Fibroblast of lung (primary cell): ENCODE measurements around the gene CPT1A. TPM values are rescaled to one million over a fixed set of nuclear protein-coding genes. Genes with fewer than 3 reads are reported as not detected.

Source experiments
- DNase-seq, 2 donors: peaks; one replicate each; pipeline versions ENCODE4 v3.0.0 to v3.0.0-alpha.2; 2010; ENCODE audit warnings: low read depth in 2 of 2
- H2AFZ ChIP-seq: 2 replicates; pipeline ENCODE4 v1.5.1; 2012; ENCODE audit warnings: low read length, control low read depth, inconsistent platforms
- H3K27ac ChIP-seq: 2 replicates; pipeline ENCODE4 v1.5.1; 2011; ENCODE audit warnings: low read length, control low read depth; ENCODE audit not compliant: insufficient read depth
- H3K27me3 ChIP-seq: 2 replicates; pipeline ENCODE4 v1.5.1; 2011; ENCODE audit warnings: mild to moderate bottlenecking, low read length; ENCODE audit not compliant: control insufficient read depth, insufficient read depth
- H3K36me3 ChIP-seq: 2 replicates; pipeline ENCODE4 v1.5.1; 2011; ENCODE audit warnings: low read length; ENCODE audit not compliant: control insufficient read depth, insufficient read depth
- H3K4me1 ChIP-seq: 2 replicates; pipeline ENCODE4 v1.5.1; 2011; ENCODE audit warnings: low read length; ENCODE audit not compliant: control insufficient read depth, insufficient read depth; ENCODE audit errors: extremely low read depth
- H3K4me2 ChIP-seq: 2 replicates; pipeline ENCODE4 v1.5.1; 2011; ENCODE audit warnings: low read length, control low read depth; ENCODE audit not compliant: insufficient read depth; ENCODE audit errors: extremely low read depth
- H3K4me3 ChIP-seq, 4 experiments: fragments of 200-600 bp in 1 of 4; sonication (generic) in 1 of 4; replicated peaks in 1 of 4; 2 replicates each; pipeline ENCODE4 v1.5.1; 2011 to 2016; ENCODE audit warnings: low read length in 4 of 4, low read depth in 3 of 4, mild to moderate bottlenecking in 3 of 4, control low read depth in 2 of 4, inconsistent platforms in 1 of 4, mixed read lengths in 1 of 4; ENCODE audit not compliant: insufficient read depth in 1 of 4; ENCODE audit errors: control extremely low read depth in 1 of 4
- H3K79me2 ChIP-seq: 2 replicates; pipeline ENCODE4 v1.5.1; 2012; ENCODE audit warnings: mild to moderate bottlenecking, low read length, inconsistent platforms; ENCODE audit not compliant: control insufficient read depth, insufficient read depth
- H3K9ac ChIP-seq: 2 replicates; pipeline ENCODE4 v1.5.1; 2011; ENCODE audit warnings: mild to moderate bottlenecking, low read length, control low read depth; ENCODE audit not compliant: insufficient read depth
- H3K9me3 ChIP-seq: 2 replicates; pipeline ENCODE4 v1.5.1; 2012; ENCODE audit warnings: low read depth, low read length; ENCODE audit not compliant: control insufficient read depth, insufficient read depth
- H4K20me1 ChIP-seq: 2 replicates; pipeline ENCODE4 v1.5.1; 2011; ENCODE audit warnings: low read length; ENCODE audit not compliant: control insufficient read depth, insufficient read depth; ENCODE audit errors: extremely low read depth
- CTCF ChIP-seq, 2 donors: IDR thresholded peaks in 1 of 2; conservative IDR thresholded peaks in 1 of 2; 1 replicate in 1 of 2; 2 replicates in 1 of 2; pipeline ENCODE4 v1.5.1; 2011 to 2012; ENCODE audit warnings: low read length in 2 of 2, control low read depth in 1 of 2, inconsistent platforms in 1 of 2, low read depth in 1 of 2, mild to moderate bottlenecking in 1 of 2
- EZH2 ChIP-seq: IDR thresholded peaks from 2 replicates; pipeline ENCODE4 v1.5.1; 2012; ENCODE audit warnings: low read length, control low read depth, mild to moderate bottlenecking; ENCODE audit errors: missing control alignments
- polyA plus RNA-seq, 2 donors: library from polyadenylated mRNA; depleted of rRNA in 1 of 2; stranded (reverse) in 1 of 2; unstranded in 1 of 2; fragments of >200 nt; gene quantifications; 2 replicates each; pipeline ENCODE4 v1.2.1, GENCODE V29; 2011 to 2012; ENCODE audit warnings: missing spikeins in 1 of 2
- total RNA-seq: library from RNA; depleted of rRNA; stranded (reverse); fragments of >200 nt; gene quantifications from 2 replicates; pipeline ENCODE4 v1.2.1, GENCODE V29; 2014

The CPT1A gene
- total and polyA plus RNA-seq, 2 donors (not counting 1 experiment from before 2014, with no cell fraction given) = 29.5 to 45.2 TPM

GRCh38 chr11:68774194-68774585, 67.5 kb downstream of the CPT1A start:
- no peak for TF ChIP-seq EZH2
- TF ChIP-seq CTCF (conservative IDR thresholded peaks at IDR 0.05 in 1 of 2, IDR thresholded peaks at IDR 0.05 in 1 of 2; ENCODE audit: low read depth in 1 of 2, low read length in 2 of 2) = no peak
- H3K9ac ChIP-seq = no peak overlapping the region
- no peak overlapping the region for H3K4me2 ChIP-seq
- no peaks in the 10 kb centered on the region for H3K9me3 ChIP-seq
- H3K4me3 ChIP-seq = no peak overlapping the region
- no peaks in the 10 kb centered on the region for H3K79me2 ChIP-seq
- H3K4me1 ChIP-seq = peaks cover 2% of the 10 kb centered on the region
- H4K20me1 ChIP-seq = no peaks in the 10 kb centered on the region
- no peak overlapping the region for H2AFZ ChIP-seq
- H3K27me3 ChIP-seq = no peaks in the 10 kb centered on the region
- peak overlapping the region; percentile 26 for H3K27ac ChIP-seq
- peaks cover 19% of the 10 kb centered on the region for H3K36me3 ChIP-seq
- DNase-seq = no peak

GRCh38 chr11:68773521-68774193, 68.1 kb downstream of the CPT1A start:
- H3K27ac ChIP-seq = peak overlapping the region; percentile 26
- H3K27me3 ChIP-seq = no peaks in the 10 kb centered on the region
- TF ChIP-seq CTCF (conservative IDR thresholded peaks at IDR 0.05 in 1 of 2, IDR thresholded peaks at IDR 0.05 in 1 of 2; ENCODE audit: low read depth in 1 of 2, low read length in 2 of 2) = no peak
- TF ChIP-seq EZH2 = no peak
- no peaks in the 10 kb centered on the region for H3K9me3 ChIP-seq
- no peak overlapping the region for H3K9ac ChIP-seq
- no peak overlapping the region for H3K4me2 ChIP-seq
- no peaks in the 10 kb centered on the region for H4K20me1 ChIP-seq
- no peak overlapping the region for H3K4me3 ChIP-seq
- H3K4me1 ChIP-seq = peaks cover 2% of the 10 kb centered on the region
- peaks cover 17% of the 10 kb centered on the region for H3K36me3 ChIP-seq
- peak; percentile 43 to 99 for DNase-seq
- H2AFZ ChIP-seq = peak overlapping the region; percentile 28
- no peaks in the 10 kb centered on the region for H3K79me2 ChIP-seq

- Histone ChIP-seq H3K27ac (no peak overlapping the region), H3K9ac (no peak overlapping the region), H3K4me3 (no peak overlapping the region), H3K4me1 (peaks cover 2% of the 10 kb centered on the region), H3K27me3 (no peaks in the 10 kb centered on the region), H3K79me2 (no peaks in the 10 kb centered on the region), H4K20me1 (no peaks in the 10 kb centered on the region), H2AFZ (no peak overlapping the region), H3K9me3 (no peaks in the 10 kb centered on the region), H3K4me2 (no peak overlapping the region), H3K36me3 (peaks cover 17% of the 10 kb centered on the region)
- DNase-seq = no peak
- no peak for TF ChIP-seq CTCF (conservative IDR thresholded peaks at IDR 0.05 in 1 of 2, IDR thresholded peaks at IDR 0.05 in 1 of 2; ENCODE audit: low read depth in 1 of 2, low read length in 2 of 2)
- no peak for TF ChIP-seq EZH2
Measured at GRCh38 chr11:68772936-68773335, 68.8 kb downstream of the CPT1A start.
